ENCODE results near the gene NOS1AP. TPM values are rescaled to one million over a fixed set of nuclear protein-coding genes. Genes with fewer than 3 reads are reported as not detected.

NOS1AP gene
- total RNA-seq, 2 experiments from 2014 or later, result not detected

- intact Hi-C loops (cut with micrococcal nuclease; ENCODE audit: unreplicated experiment), result no loop called here
- H3K27ac ChIP-seq (ENCODE audit: low read depth, low read length, poor library complexity, severe bottlenecking), result no peak overlapping the region
- ChIA-PET POLR2A (no interaction called here), CTCF (ENCODE audit: unreplicated experiment) (no interaction called here)
- no TSS peak for BruUV-seq (replicated peaks)
- H2AFZ ChIP-seq (ENCODE audit: low read length), result no peak overlapping the region
- no peaks in the 10 kb centered on the region; the same call in 1 of the 2 replicates for H4K20me1 ChIP-seq (ENCODE audit: insufficient read depth, low read length)
- no peaks in the 10 kb centered on the region for H3K79me2 ChIP-seq (ENCODE audit: insufficient read depth, low read depth, low read length)
- H3K36me3 ChIP-seq (ENCODE audit: insufficient read depth, low read length), result no peaks in the 10 kb centered on the region
- no peak overlapping the region for H3K4me2 ChIP-seq (ENCODE audit: low read length)
- H3K9me3 ChIP-seq (ENCODE audit: low read length), result no peaks in the 10 kb centered on the region
- no peaks in the 10 kb centered on the region for H3K4me1 ChIP-seq (ENCODE audit: insufficient read depth, low read length, poor library complexity, severe bottlenecking)
- TF ChIP-seq CTCF (conservative IDR thresholded peaks at IDR 0.05; ENCODE audit: low read length) (no peak), EZH2phosphoT487 (IDR thresholded peaks at IDR 0.05; ENCODE audit: borderline replicate concordance, low read depth, low read length) (no peak)
- H3K4me3 ChIP-seq (ENCODE audit: low read depth, low read length, poor library complexity, severe bottlenecking), result no peak overlapping the region
- H3K9me2 ChIP-seq (ENCODE audit: insufficient read depth, low read length), result no peaks in the 10 kb centered on the region
- no peak for DNase-seq (ENCODE audit: low spot score)
These were observed 274.0 kb downstream of the NOS1AP start for GRCh38 chr1:162343470-162343869.

- no peak for DNase-seq (ENCODE audit: low spot score)
- Histone ChIP-seq H3K9me3 (ENCODE audit: low read length) (no peaks in the 10 kb centered on the region), H3K79me2 (ENCODE audit: insufficient read depth, low read depth, low read length) (no peaks in the 10 kb centered on the region), H3K36me3 (ENCODE audit: insufficient read depth, low read length) (no peaks in the 10 kb centered on the region), H3K4me1 (ENCODE audit: insufficient read depth, low read length, poor library complexity, severe bottlenecking) (no peaks in the 10 kb centered on the region), H3K9me2 (ENCODE audit: insufficient read depth, low read length) (no peaks in the 10 kb centered on the region), H2AFZ (ENCODE audit: low read length) (no peak overlapping the region), H4K20me1 (ENCODE audit: insufficient read depth, low read length) (no peaks in the 10 kb centered on the region; the same call in 1 of the 2 replicates), H3K27ac (ENCODE audit: low read depth, low read length, poor library complexity, severe bottlenecking) (no peak overlapping the region), H3K4me2 (ENCODE audit: low read length) (no peak overlapping the region), H3K4me3 (ENCODE audit: low read depth, low read length, poor library complexity, severe bottlenecking) (no peak overlapping the region)
- ChIA-PET POLR2A (interaction anchor here (0.7 kb wide), 1 partner anchor 57 kb away, joined by 3 read pairs; no protein-coding TSS in a partner anchor), CTCF (ENCODE audit: unreplicated experiment) (no interaction called here)
- no TSS peak for BruUV-seq (replicated peaks)
- TF ChIP-seq CTCF (conservative IDR thresholded peaks at IDR 0.05; ENCODE audit: low read length), result no peak
- no peak for TF ChIP-seq EZH2phosphoT487 (IDR thresholded peaks at IDR 0.05; ENCODE audit: borderline replicate concordance, low read depth, low read length)
- intact Hi-C loops (cut with micrococcal nuclease; ENCODE audit: unreplicated experiment), result no loop called here
These were observed 277.8 kb downstream of the NOS1AP start for GRCh38 chr1:162347281-162347680.

GRCh38 chr1:162349635-162350330 is 280.3 kb downstream of the NOS1AP start:
- Histone ChIP-seq H3K4me3 (ENCODE audit: low read depth, low read length, poor library complexity, severe bottlenecking) (no peak overlapping the region), H3K9me2 (ENCODE audit: insufficient read depth, low read length) (no peaks in the 10 kb centered on the region), H3K9me3 (ENCODE audit: low read length) (no peaks in the 10 kb centered on the region), H3K79me2 (ENCODE audit: insufficient read depth, low read depth, low read length) (no peaks in the 10 kb centered on the region), H3K4me2 (ENCODE audit: low read length) (no peak overlapping the region), H4K20me1 (ENCODE audit: insufficient read depth, low read length) (no peaks in the 10 kb centered on the region; the same call in 1 of the 2 replicates), H3K4me1 (ENCODE audit: insufficient read depth, low read length, poor library complexity, severe bottlenecking) (no peaks in the 10 kb centered on the region), H3K36me3 (ENCODE audit: insufficient read depth, low read length) (no peaks in the 10 kb centered on the region), H3K27ac (ENCODE audit: low read depth, low read length, poor library complexity, severe bottlenecking) (no peak overlapping the region), H2AFZ (ENCODE audit: low read length) (no peak overlapping the region)
- intact Hi-C loops (cut with micrococcal nuclease; ENCODE audit: unreplicated experiment), result no loop called here
- ChIA-PET CTCF (ENCODE audit: unreplicated experiment) (no interaction called here), POLR2A (no interaction called here)
- BruUV-seq (replicated peaks), result no TSS peak
- no peak for DNase-seq (ENCODE audit: low spot score)
- no peak for TF ChIP-seq EZH2phosphoT487 (IDR thresholded peaks at IDR 0.05; ENCODE audit: borderline replicate concordance, low read depth, low read length)
- TF ChIP-seq CTCF (conservative IDR thresholded peaks at IDR 0.05; ENCODE audit: low read length), result no peak

All from OCI-LY7 (cell line).